Measurements from ENCODE around the gene AHR.
A peak's percentile ranks its signal among the peaks of the same experiment; 100 is the strongest.

- TF ChIP-seq POLR2A (IDR thresholded peaks at IDR 0.05), result no peak
- TF ChIP-seq CTCF (IDR thresholded peaks at IDR 0.05), result peak in 1 of 6 experiments; percentile 8
These were observed 76.2 kb downstream of the AHR start for GRCh38 chr7:17374654-17375053.

Measured in upper lobe of left lung (tissue), 4 donors.